Neuronal stem cell (in vitro differentiated cells): ENCODE measurements around the gene MASP2.

Source experiments
- DNase-seq: peaks from one replicate; pipeline ENCODE4 v3.0.0-alpha.2; 2013; ENCODE audit warnings: low spot score
- H2AFZ ChIP-seq: one replicate; pipeline ENCODE4 v1.6.1; 2013; ENCODE audit warnings: mild to moderate bottlenecking, low read length, inconsistent platforms
- H2AK5ac ChIP-seq: 2 replicates; pipeline ENCODE4 v1.6.1; 2013; ENCODE audit warnings: low read depth, mild to moderate bottlenecking, inconsistent platforms, low read length, moderate library complexity, mixed read lengths
- H2BK120ac ChIP-seq: 2 replicates; pipeline ENCODE4 v1.6.1; 2013; ENCODE audit warnings: low read depth, mild to moderate bottlenecking, inconsistent platforms, low read length, moderate library complexity, mixed read lengths
- H2BK12ac ChIP-seq: one replicate; pipeline ENCODE4 v1.6.1; 2013; ENCODE audit warnings: low read length, inconsistent platforms
- H2BK15ac ChIP-seq: 2 replicates; pipeline ENCODE4 v1.6.1; 2013; ENCODE audit warnings: mild to moderate bottlenecking, low read length, inconsistent platforms, mixed read lengths
- H2BK5ac ChIP-seq: one replicate; pipeline ENCODE4 v1.6.1; 2013; ENCODE audit warnings: inconsistent platforms, mild to moderate bottlenecking, low read length, moderate library complexity
- H3K14ac ChIP-seq: one replicate; pipeline ENCODE4 v1.6.1; 2013; ENCODE audit warnings: low read length, inconsistent platforms
- H3K18ac ChIP-seq: 2 replicates; pipeline ENCODE4 v1.6.1; 2013; ENCODE audit warnings: low read length, inconsistent platforms
- H3K23ac ChIP-seq: 2 replicates; pipeline ENCODE4 v1.6.1; 2013; ENCODE audit warnings: low read depth, mild to moderate bottlenecking, mixed read lengths, low read length, inconsistent platforms; ENCODE audit not compliant: poor library complexity
- H3K27ac ChIP-seq: replicated peaks from 3 replicates; pipeline ENCODE4 v1.5.1; 2013; ENCODE audit warnings: low read length, inconsistent platforms
- H3K27me3 ChIP-seq, 3 experiments: 2 replicates each; pipeline ENCODE4 v1.6.1; 2013; ENCODE audit warnings: low read length in 3 of 3, mild to moderate bottlenecking in 2 of 3, inconsistent platforms in 1 of 3, low read depth in 1 of 3, mixed read lengths in 1 of 3, moderate library complexity in 1 of 3; ENCODE audit not compliant: control insufficient read depth in 3 of 3, insufficient read depth in 3 of 3
- H3K36me3 ChIP-seq, 2 donors: replicated peaks in 1 of 2; 2 replicates each; pipeline ENCODE4 v1.6.1; 2013; ENCODE audit warnings: low read length in 2 of 2; ENCODE audit not compliant: control insufficient read depth in 2 of 2, insufficient read depth in 2 of 2
- H3K4ac ChIP-seq: 2 replicates; pipeline ENCODE4 v1.6.1; 2013; ENCODE audit warnings: inconsistent platforms, mild to moderate bottlenecking, low read length, moderate library complexity
- H3K4me1 ChIP-seq, 2 donors: 1 replicate in 1 of 2; 2 replicates in 1 of 2; pipeline ENCODE4 v1.6.1; 2013; ENCODE audit warnings: low read length in 2 of 2, low read depth in 1 of 2; ENCODE audit not compliant: control insufficient read depth in 2 of 2, insufficient read depth in 1 of 2
- H3K4me2 ChIP-seq: one replicate; pipeline ENCODE4 v1.6.1; 2013; ENCODE audit warnings: mild to moderate bottlenecking, low read length, inconsistent platforms; ENCODE audit not compliant: insufficient read depth, poor library complexity, severe bottlenecking
- H3K4me3 ChIP-seq, 2 donors: 2 replicates each; pipeline ENCODE4 v1.5.1; 2013; ENCODE audit warnings: low read length in 2 of 2, mild to moderate bottlenecking in 2 of 2, inconsistent platforms in 1 of 2, moderate library complexity in 1 of 2
- H3K79me1 ChIP-seq: one replicate; pipeline ENCODE4 v1.6.1; 2013; ENCODE audit warnings: low read depth, mild to moderate bottlenecking, inconsistent platforms, low read length, moderate library complexity
- H3K9ac ChIP-seq: one replicate; pipeline ENCODE4 v1.6.1; 2013; ENCODE audit warnings: mild to moderate bottlenecking, low read depth, low read length, inconsistent platforms; ENCODE audit not compliant: poor library complexity
- H3K9me3 ChIP-seq, 2 donors: replicated peaks in 1 of 2; 2 replicates each; pipeline versions ENCODE3 to v1.6.1; 2013; ENCODE audit warnings: low read length in 2 of 2, mild to moderate bottlenecking in 2 of 2, inconsistent platforms in 1 of 2, low read depth in 1 of 2, mixed read lengths in 1 of 2, moderate library complexity in 1 of 2; ENCODE audit not compliant: control insufficient read depth in 2 of 2, insufficient read depth in 1 of 2
- H4K8ac ChIP-seq: one replicate; pipeline ENCODE4 v1.6.1; 2013; ENCODE audit warnings: low read depth, mild to moderate bottlenecking, inconsistent platforms, low read length, moderate library complexity
- H4K91ac ChIP-seq: one replicate; pipeline ENCODE4 v1.6.1; 2013; ENCODE audit warnings: low read length, low read depth, mild to moderate bottlenecking, inconsistent platforms; ENCODE audit not compliant: poor library complexity
- WGBS, 2 donors: extraction: QIAGEN DNeasy Blood & Tissue Kit; methylation state at CpG; one replicate each; pipeline ENCODE4 v1.1.7; 2013; ENCODE audit warnings: missing lambda C conversion rate in 2 of 2, mixed read lengths in 1 of 2; ENCODE audit not compliant: insufficient read length in 2 of 2, insufficient replicate concordance in 1 of 2; ENCODE audit errors: extremely low coverage in 2 of 2; 5-methylcytosine and 5-hydroxymethylcytosine counted together

MASP2 gene

DNA sequence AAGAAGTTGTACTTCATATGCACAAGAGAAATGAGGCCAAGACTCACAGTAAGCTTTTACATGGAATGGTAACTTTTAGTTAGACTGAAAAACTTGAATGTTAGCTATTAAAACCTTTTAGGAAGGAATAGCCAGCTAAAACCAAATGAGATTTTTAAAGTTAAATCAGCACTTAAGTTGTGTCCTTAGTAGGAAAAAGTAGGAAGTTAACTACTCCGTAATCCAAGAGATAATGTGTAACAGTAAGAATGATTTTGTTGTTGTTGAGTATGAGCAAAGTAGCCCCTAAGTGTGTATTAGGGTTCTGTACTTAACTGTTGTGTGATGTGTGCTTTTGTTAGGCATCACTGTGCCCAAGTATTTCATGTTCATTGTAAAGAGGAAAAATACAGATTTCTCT, 21.4 kb downstream of the MASP2 start:
- H2BK12ac ChIP-seq, result no peak overlapping the region
- H3K18ac ChIP-seq, result no peak overlapping the region
- peaks cover 27 to 92% of the 10 kb centered on the region in 2 donors for H3K36me3 ChIP-seq
- no peak overlapping the region for H4K91ac ChIP-seq
- no peak overlapping the region for H3K4me2 ChIP-seq
- H3K4ac ChIP-seq, result no peak overlapping the region
- H3K27me3 ChIP-seq, result no peaks in the 10 kb centered on the region
- H3K9ac ChIP-seq, result no peak overlapping the region
- no peak overlapping the region for H3K23ac ChIP-seq
- no peak for DNase-seq
- no peak overlapping the region for H2AFZ ChIP-seq
- H2BK120ac ChIP-seq, result no peak overlapping the region
- H3K79me1 ChIP-seq, result peaks cover under 1% of the 10 kb centered on the region
- no peak overlapping the region for H4K8ac ChIP-seq
- H2BK15ac ChIP-seq, result no peak overlapping the region
- H3K27ac ChIP-seq, result no peak overlapping the region
- H3K9me3 ChIP-seq, result no peaks in the 10 kb centered on the region
- no peak overlapping the region for H2BK5ac ChIP-seq
- WGBS, 2 donors, result no CpG with 5 or more reads among the region's 1 CpG
- no peak overlapping the region for H2AK5ac ChIP-seq
- H3K14ac ChIP-seq, result no peak overlapping the region
- no peaks in the 10 kb centered on the region for H3K4me1 ChIP-seq
- no peak overlapping the region for H3K4me3 ChIP-seq

DNA sequence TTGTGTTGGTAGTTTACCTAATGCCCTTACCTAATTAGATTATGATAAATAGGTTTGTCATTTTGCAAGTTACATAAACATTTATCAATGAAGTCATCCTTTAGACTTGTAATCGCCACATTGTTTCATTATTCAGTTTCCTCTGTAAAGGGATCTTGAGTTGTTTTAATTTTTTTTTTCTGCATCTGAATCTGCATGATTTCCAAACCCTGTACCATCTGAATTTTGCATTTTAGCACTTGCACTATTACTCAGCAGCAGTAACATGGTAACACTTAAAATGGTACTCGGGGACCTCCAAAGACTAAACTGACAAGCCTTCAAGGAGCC, 22.2 kb downstream of the MASP2 start:
- Histone ChIP-seq H3K9me3 (no peaks in the 10 kb centered on the region), H3K9ac (no peak overlapping the region), H4K91ac (no peak overlapping the region), H2AFZ (no peak overlapping the region), H3K18ac (no peak overlapping the region), H3K4me2 (no peak overlapping the region), H3K27ac (no peak overlapping the region), H2BK120ac (no peak overlapping the region), H3K14ac (no peak overlapping the region), H3K4ac (no peak overlapping the region), H2BK12ac (no peak overlapping the region), H3K4me3 (no peak overlapping the region), H4K8ac (no peak overlapping the region), H3K23ac (no peak overlapping the region), H2AK5ac (no peak overlapping the region), H2BK15ac (no peak overlapping the region), H3K36me3 (peaks cover 32 to 92% of the 10 kb centered on the region in 2 donors), H3K79me1 (no peaks in the 10 kb centered on the region), H3K4me1 (no peaks in the 10 kb centered on the region), H3K27me3 (no peaks in the 10 kb centered on the region), H2BK5ac (no peak overlapping the region)
- DNase-seq, result no peak
- no CpG with 5 or more reads among the region's 2 CpGs for WGBS, 2 donors

DNA sequence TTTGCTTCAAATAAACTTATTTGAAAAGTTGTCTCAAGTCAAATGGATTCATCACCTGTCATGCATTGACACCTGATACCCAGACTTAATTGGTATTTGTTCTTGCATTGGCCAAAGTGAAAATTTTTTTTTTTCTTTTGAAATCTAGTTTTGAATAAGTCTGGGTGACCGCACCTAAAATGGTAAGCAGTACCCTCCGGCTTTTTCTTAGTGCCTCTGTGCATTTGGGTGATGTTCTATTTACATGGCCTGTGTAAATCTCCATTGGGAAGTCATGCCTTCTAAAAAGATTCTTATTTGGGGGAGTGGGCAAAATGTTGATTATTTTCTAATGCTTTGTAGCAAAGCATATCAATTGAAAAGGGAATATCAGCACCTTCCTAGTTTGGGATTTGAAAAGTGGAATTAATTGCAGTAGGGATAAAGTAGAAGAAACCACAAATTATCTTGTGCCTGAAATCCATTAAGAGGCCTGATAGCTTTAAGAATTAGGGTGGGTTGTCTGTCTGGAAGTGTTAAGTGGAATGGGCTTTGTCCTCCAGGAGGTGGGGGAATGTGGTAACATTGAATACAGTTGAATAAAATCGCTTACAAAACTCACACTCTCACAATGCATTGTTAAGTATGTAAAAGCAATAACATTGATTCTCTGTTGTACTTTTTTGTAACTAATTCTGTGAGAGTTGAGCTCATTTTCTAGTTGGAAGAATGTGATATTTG, 22.7 kb downstream of the MASP2 start:
- H2BK15ac ChIP-seq, result no peak overlapping the region
- H3K14ac ChIP-seq, result no peak overlapping the region
- H3K18ac ChIP-seq, result no peak overlapping the region
- H3K27me3 ChIP-seq, result no peaks in the 10 kb centered on the region
- no peak overlapping the region for H3K23ac ChIP-seq
- H2AK5ac ChIP-seq, result no peak overlapping the region
- H2BK12ac ChIP-seq, result no peak overlapping the region
- H4K91ac ChIP-seq, result no peak overlapping the region
- H3K9ac ChIP-seq, result no peak overlapping the region
- no peak overlapping the region for H2BK120ac ChIP-seq
- DNase-seq, result no peak
- H2BK5ac ChIP-seq, result no peak overlapping the region
- no peaks in the 10 kb centered on the region for H3K9me3 ChIP-seq
- H4K8ac ChIP-seq, result no peak overlapping the region
- no peak overlapping the region for H3K4me2 ChIP-seq
- H3K27ac ChIP-seq, result no peak overlapping the region
- H2AFZ ChIP-seq, result no peak overlapping the region
- H3K4ac ChIP-seq, result no peak overlapping the region
- no peaks in the 10 kb centered on the region for H3K4me1 ChIP-seq
- no CpG with 5 or more reads among the region's 3 CpGs for WGBS, 2 donors
- peaks cover 35 to 92% of the 10 kb centered on the region in 2 donors for H3K36me3 ChIP-seq
- H3K4me3 ChIP-seq, result no peak overlapping the region
- H3K79me1 ChIP-seq, result no peaks in the 10 kb centered on the region

DNA sequence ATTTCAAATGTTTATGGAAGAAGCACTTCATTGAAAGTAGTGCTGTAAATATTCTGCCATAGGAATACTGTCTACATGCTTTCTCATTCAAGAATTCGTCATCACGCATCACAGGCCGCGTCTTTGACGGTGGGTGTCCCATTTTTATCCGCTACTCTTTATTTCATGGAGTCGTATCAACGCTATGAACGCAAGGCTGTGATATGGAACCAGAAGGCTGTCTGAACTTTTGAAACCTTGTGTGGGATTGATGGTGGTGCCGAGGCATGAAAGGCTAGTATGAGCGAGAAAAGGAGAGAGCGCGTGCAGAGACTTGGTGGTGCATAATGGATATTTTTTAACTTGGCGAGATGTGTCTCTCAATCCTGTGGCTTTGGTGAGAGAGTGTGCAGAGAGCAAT, 23.8 kb downstream of the MASP2 start:
- Histone ChIP-seq H2BK5ac (no peak overlapping the region), H3K9me3 (no peaks in the 10 kb centered on the region), H3K18ac (no peak overlapping the region), H3K27ac (no peak overlapping the region), H3K4ac (no peak overlapping the region), H3K27me3 (no peaks in the 10 kb centered on the region), H2AFZ (no peak overlapping the region), H3K36me3 (peaks cover 42 to 99% of the 10 kb centered on the region in 2 donors), H3K79me1 (peaks cover 2% of the 10 kb centered on the region), H4K8ac (no peak overlapping the region), H2BK15ac (no peak overlapping the region), H3K9ac (no peak overlapping the region), H4K91ac (no peak overlapping the region), H3K4me1 (no peaks in the 10 kb centered on the region), H3K4me3 (no peak overlapping the region), H2BK12ac (no peak overlapping the region), H3K4me2 (no peak overlapping the region), H3K23ac (no peak overlapping the region), H2BK120ac (no peak overlapping the region), H3K14ac (no peak overlapping the region), H2AK5ac (no peak overlapping the region)
- DNase-seq, result no peak
- WGBS, 2 donors, result no CpG with 5 or more reads among the region's 14 CpGs
